Measurements from ENCODE around the gene FAXC. TPM values are rescaled to one million over a fixed set of nuclear protein-coding genes. Genes with fewer than 3 reads are reported as not detected.

FAXC gene
- total RNA-seq, 1 donor from 2014 or later = 8.1 TPM

Other genes with a start within 250 kb of the FAXC start
- gene COQ3, start 44.5 kb upstream of the FAXC start, total RNA-seq = 4.4 and 8.3 TPM in 2 replicates
- gene PNISR, start 75.6 kb upstream of the FAXC start, total RNA-seq = 30.7 and 79.4 TPM in 2 replicates
- 34.1 and 49.3 TPM in 2 replicates for gene USP45, start 165.7 kb upstream of the FAXC start, total RNA-seq
- gene CCNC, start 219.0 kb upstream of the FAXC start, total RNA-seq = 104 and 249 TPM in 2 replicates